GM18505 (cell line): ENCODE data around the gene GAL3ST2.
"Not testable (repeated sequence)": the region's sequence is repeated elsewhere in the genome, so short reads cannot be mapped to it uniquely, and the experiment has no call there.

Source experiments
- ATAC-seq: cut with Tn5 transposase; IDR thresholded peaks from one replicate; pipeline ENCODE4 v1.9.1; 2021; ENCODE audit not compliant: unreplicated experiment
- POLR2A ChIP-seq: IDR thresholded peaks from 4 replicates; pipeline ENCODE4 v1.6.1; 2011; ENCODE audit warnings: borderline replicate concordance; ENCODE audit not compliant: insufficient read depth, insufficient read length; ENCODE audit errors: extremely low read depth

Gene GAL3ST2

GRCh38 chr2:241798631-241799521 is 22.3 kb downstream of the GAL3ST2 start:
- TF ChIP-seq POLR2A = no peak
- no peak for ATAC-seq

GRCh38 chr2:241799522-241800197 is 23.0 kb downstream of the GAL3ST2 start:
- no peak for ATAC-seq
- no peak for TF ChIP-seq POLR2A

DNA sequence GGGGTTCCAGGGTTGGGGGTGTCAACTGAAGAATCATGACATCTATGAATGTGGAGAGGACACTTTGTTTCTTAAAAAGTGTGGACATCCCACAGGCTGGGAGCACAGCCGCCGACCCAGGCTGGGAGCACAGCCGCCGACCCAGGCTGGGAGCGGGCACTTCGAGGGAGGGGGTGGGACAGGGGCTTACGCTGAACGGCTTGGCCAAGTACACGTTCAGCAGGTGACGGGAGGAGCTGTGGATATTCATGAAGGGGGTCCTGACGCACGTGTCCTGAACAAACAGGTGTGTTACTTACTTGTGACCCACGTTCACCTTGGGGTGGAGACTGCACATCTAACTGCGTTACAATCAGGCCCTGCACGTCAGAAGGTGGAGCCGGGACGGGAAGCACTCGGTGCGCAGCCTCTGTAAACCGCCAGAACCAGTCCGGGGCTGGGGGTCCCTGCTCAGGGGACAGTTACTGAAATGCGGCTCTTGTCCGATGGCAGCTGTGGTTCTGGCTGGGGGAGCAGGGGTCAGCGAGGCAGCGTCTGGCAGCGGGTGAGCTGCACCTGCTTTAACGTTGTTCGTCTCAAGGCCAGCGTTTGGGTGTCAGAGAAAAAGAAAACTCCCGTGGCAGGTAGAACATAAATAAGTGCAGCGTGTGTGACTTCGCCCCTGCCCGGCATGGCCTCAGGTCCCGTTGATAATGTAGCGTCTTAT is 23.7 kb downstream of the GAL3ST2 start:
- ATAC-seq = not testable (repeated sequence)

DNA sequence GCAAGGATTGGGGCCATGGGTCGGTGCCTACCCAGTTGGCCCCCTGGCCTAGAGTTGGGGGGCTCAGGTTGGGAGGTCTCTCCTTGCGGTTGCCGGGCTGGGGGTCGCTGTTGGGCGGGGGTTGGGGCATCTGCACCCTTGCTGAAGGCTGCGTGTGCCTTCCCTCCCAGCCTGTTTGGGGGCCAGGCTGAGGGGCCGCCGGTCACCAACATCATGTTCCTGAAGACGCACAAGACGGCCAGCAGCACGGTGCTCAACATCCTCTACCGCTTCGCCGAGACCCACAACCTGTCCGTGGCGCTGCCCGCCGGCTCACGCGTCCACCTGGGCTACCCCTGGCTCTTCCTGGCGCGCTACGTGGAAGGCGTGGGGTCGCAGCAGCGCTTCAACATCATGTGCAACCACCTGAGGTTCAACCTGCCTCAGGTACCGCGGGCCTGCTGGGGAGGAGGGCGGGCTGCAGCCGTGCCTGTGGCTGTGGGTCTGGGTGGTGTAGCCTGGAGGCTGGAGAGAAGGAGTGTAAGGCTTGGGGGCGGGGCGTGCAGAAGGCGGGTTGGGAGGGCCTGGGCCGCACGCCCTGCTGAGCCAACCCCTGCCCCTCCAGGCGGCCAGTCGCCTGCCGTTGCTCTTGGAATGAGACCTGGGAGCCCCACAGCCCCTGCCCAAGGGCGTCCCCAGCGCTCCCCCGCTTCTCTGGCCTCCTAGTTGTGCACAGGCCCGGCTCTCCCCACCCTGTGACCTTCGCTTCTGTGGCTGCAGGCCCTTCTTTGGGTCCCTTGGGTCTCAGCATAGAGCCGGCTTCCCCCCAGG is 25.2 kb downstream of the GAL3ST2 start:
- TF ChIP-seq POLR2A = no peak

GRCh38 chr2:241802421-241803318 is 26.0 kb downstream of the GAL3ST2 start:
- ATAC-seq = no peak
- TF ChIP-seq POLR2A = no peak

More for the DNA sequence above, 25.2 kb downstream of the GAL3ST2 start:
- ATAC-seq = no peak

DNA sequence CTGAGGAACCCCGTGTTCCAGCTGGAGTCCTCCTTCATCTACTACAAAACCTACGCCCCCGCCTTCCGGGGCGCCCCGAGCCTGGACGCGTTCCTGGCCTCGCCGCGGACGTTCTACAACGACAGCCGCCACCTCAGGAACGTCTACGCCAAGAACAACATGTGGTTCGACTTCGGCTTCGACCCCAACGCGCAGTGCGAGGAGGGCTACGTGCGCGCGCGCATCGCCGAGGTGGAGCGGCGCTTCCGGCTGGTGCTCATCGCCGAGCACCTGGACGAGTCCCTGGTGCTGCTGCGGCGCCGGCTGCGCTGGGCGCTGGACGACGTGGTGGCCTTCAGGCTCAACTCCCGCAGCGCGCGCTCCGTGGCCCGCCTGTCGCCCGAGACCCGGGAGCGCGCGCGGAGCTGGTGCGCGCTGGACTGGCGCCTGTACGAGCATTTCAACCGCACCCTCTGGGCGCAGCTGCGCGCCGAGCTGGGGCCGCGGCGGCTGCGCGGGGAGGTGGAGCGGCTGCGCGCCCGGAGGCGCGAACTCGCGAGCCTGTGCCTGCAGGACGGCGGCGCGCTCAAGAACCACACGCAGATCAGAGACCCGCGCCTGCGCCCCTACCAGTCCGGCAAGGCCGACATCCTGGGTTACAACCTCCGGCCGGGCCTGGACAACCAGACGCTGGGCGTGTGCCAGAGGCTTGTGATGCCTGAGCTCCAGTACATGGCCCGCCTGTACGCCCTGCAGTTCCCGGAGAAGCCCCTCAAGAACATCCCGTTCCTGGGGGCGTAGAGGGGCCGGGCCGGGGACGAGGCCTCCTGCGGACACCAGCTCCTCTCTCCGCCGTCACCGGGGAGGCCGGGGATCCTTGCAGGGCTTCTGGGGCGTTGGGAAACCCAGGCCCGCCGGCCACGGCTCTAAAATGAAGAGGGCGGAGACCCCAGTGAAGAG is 27.0 kb downstream of the GAL3ST2 start:
- ATAC-seq = no peak
- TF ChIP-seq POLR2A = no peak

GRCh38 chr2:241804326-241805229 is 28.0 kb downstream of the GAL3ST2 start:
- no peak for ATAC-seq

DNA sequence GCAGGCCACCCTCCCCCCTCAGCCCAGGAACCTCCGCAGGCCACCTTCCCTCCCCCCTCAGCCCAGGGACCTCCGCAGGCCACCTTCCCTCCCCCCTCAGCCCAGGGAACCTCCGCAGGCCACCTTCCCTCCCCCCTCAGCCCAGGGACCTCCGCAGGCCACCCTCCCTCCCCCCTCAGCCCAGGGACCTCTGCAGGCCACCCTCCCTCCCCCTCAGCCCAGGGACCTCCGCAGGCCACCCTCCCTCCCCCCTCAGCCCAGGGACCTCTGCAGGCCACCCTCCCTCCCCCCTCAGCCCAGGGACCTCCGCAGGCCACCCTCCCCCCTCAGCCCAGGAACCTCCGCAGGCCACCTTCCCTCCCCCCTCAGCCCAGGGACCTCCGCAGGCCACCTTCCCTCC is 29.6 kb downstream of the GAL3ST2 start:
- not testable (repeated sequence) for ATAC-seq

More at GRCh38 chr2:241804326-241805229, 28.0 kb downstream of the GAL3ST2 start:
- TF ChIP-seq POLR2A = no peak

GRCh38 chr2:241808051-241808720 is 31.6 kb downstream of the GAL3ST2 start:
- no peak for ATAC-seq
- TF ChIP-seq POLR2A = no peak

DNA sequence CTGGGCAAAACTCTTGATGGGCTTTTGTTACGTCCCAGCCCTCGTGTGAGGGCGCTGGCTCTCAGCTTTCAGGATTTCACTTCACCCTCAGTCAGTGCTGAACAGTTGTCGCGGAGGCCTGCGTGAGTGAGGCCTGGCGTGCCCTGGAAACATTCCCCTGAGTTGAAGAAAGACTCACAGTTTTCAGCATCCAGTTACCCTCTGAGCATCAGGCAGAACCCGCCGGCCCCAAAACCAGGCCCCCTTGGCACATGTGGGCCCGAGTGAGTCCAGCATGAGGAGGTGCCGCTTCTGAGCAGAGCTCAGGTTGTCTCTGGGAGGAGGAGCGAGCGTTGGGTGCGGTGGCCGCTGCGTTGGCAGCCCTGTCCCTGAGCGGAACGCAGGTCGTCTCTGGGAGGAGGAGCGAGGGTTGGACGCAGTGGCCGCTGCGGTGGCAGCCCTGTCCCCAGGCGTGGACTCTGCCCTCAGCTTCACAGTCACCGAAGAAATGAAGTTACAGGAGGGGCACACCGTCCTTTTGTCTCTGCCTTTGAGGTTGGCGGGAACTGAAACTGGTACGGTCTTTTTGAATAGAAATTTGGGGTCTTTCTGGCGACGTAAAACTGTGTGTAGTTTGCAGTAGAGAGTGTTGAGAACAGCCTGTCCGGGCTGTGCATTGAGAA is 32.2 kb downstream of the GAL3ST2 start, which contains the start of gene NEU4:
Gene NEU4, plus strand, starts transcription at position 473 of the 662 bp plus-strand sequence. CDS start 5,292 bp downstream, outside the sequence.
- TF ChIP-seq POLR2A = no peak
- ATAC-seq = no peak
